NCI-H2171 treated with DMSO at 0.1 percent for 48 hours (cell line): Measurements from ENCODE around the gene ADAMTS20.

Experiments
- DNase-seq: peaks from one replicate; lab custom pipeline; 2025; lab: John Stamatoyannopoulos, UW

The ADAMTS20 gene

GRCh38 chr12:43310596-43310995 is 241.4 kb downstream of the ADAMTS20 start:
- DNase-seq: no peak

GRCh38 chr12:43309959-43310358 is 242.0 kb downstream of the ADAMTS20 start:
- no peak for DNase-seq

- no peak for DNase-seq
Observed at GRCh38 chr12:43308776-43309175, 243.2 kb downstream of the ADAMTS20 start.

- DNase-seq: no peak
Observed at GRCh38 chr12:43307126-43307525, 244.9 kb downstream of the ADAMTS20 start.

- no peak for DNase-seq
Observed at GRCh38 chr12:43306066-43306465, 245.9 kb downstream of the ADAMTS20 start.

GRCh38 chr12:43305065-43305464 is 246.9 kb downstream of the ADAMTS20 start:
- DNase-seq: no peak
